RWPE2 (cell line): ENCODE measurements around the gene GGA3.

Source experiments
- ATAC-seq: fragments of 200-7000 bp; cut with Tn5 transposase; 3 replicates; pipeline ENCODE4 v1.9.1; 2021; ENCODE audit warnings: low read depth
- DNase-seq: peaks from one replicate; pipeline ENCODE4 v3.0.0-alpha.2; 2020; ENCODE audit warnings: low spot score
- H3K27ac ChIP-seq: fragments of 450-650 bp; 2 replicates; pipeline ENCODE4 v1.5.1; 2017; ENCODE audit warnings: mild to moderate bottlenecking; ENCODE audit not compliant: poor library complexity, severe bottlenecking
- H3K27me3 ChIP-seq: fragments of 250-450 bp; sonication (Bioruptor Pico); 2 replicates; pipeline ENCODE4 v1.5.1; 2021; ENCODE audit warnings: mild to moderate bottlenecking, moderate library complexity; ENCODE audit not compliant: insufficient read depth, poor library complexity, severe bottlenecking
- H3K36me3 ChIP-seq: fragments of 250-450 bp; sonication (Bioruptor Pico); 2 replicates; pipeline ENCODE4 v1.5.1; 2020; ENCODE audit warnings: low read depth, mild to moderate bottlenecking, moderate library complexity
- H3K4me1 ChIP-seq: fragments of 250-450 bp; sonication (Bioruptor Pico); 2 replicates; pipeline ENCODE4 v1.5.1; 2021; ENCODE audit warnings: mild to moderate bottlenecking, moderate library complexity; ENCODE audit not compliant: insufficient read depth, poor library complexity, severe bottlenecking
- H3K4me3 ChIP-seq: fragments of 250-450 bp; sonication (Bioruptor Pico); 2 replicates; pipeline ENCODE4 v1.5.1; 2021; ENCODE audit warnings: mild to moderate bottlenecking, moderate library complexity; ENCODE audit not compliant: severe bottlenecking
- H3K9me3 ChIP-seq: fragments of 250-450 bp; sonication (Bioruptor Pico); 2 replicates; pipeline ENCODE4 v1.5.1; 2021; ENCODE audit warnings: mild to moderate bottlenecking, moderate library complexity; ENCODE audit not compliant: severe bottlenecking
- CTCF ChIP-seq: fragments of 450-650 bp; IDR thresholded peaks from one replicate; pipeline ENCODE4 v1.5.1; 2017; ENCODE audit warnings: mild to moderate bottlenecking, moderate library complexity; ENCODE audit not compliant: poor library complexity, severe bottlenecking

GGA3 gene

DNA sequence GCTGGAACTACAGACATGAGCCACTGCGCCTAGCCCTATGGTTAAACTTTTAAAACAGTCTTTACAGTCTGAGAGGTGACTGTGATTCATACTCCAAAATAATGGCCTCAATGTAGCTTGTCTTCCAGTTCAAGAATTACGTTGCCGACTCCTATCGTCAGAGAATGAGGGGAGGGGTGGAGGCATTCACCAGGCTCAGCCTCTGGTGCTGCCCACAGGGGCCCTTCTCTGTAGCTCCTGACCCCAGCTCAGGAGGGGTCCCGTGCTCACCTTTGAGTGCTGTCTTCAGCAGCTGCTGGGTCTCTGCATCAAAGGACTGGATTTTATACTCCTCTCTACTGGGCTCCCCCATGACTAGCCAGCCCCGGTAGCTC lies 8.4 kb upstream of the GGA3 start:
- Histone ChIP-seq H3K36me3 (peaks cover 25% of the 10 kb centered on the region), H3K9me3 (no peaks in the 10 kb centered on the region), H3K27ac (peak overlapping the region; percentile 62), H3K27me3 (no peaks in the 10 kb centered on the region), H3K4me1 (peaks cover 3% of the 10 kb centered on the region), H3K4me3 (peak overlapping the region; percentile 96)
- DNase-seq (no peak), ATAC-seq (no peak; the same call in 2 of the 3 replicates)
- no peak for TF ChIP-seq CTCF

GRCh38 chr17:75267411-75268232 lies 6.2 kb upstream of the GGA3 start:
- Histone ChIP-seq H3K36me3 (peaks cover 36% of the 10 kb centered on the region), H3K27ac (no peak overlapping the region), H3K4me3 (no peak overlapping the region), H3K27me3 (no peaks in the 10 kb centered on the region), H3K4me1 (peaks cover 3% of the 10 kb centered on the region), H3K9me3 (no peaks in the 10 kb centered on the region)
- TF ChIP-seq CTCF: no peak
- ATAC-seq (no peak), DNase-seq (no peak)

GRCh38 chr17:75267153-75267410 lies 5.7 kb upstream of the GGA3 start:
- no peak for TF ChIP-seq CTCF
- ATAC-seq (no peak), DNase-seq (no peak)
- H3K27me3 ChIP-seq: no peaks in the 10 kb centered on the region
- peaks cover 36% of the 10 kb centered on the region for H3K36me3 ChIP-seq
- H3K9me3 ChIP-seq: no peaks in the 10 kb centered on the region
- no peak overlapping the region for H3K4me3 ChIP-seq
- no peak overlapping the region for H3K27ac ChIP-seq
- H3K4me1 ChIP-seq: peaks cover 3% of the 10 kb centered on the region

GRCh38 chr17:75266316-75267152 lies 5.1 kb upstream of the GGA3 start:
- TF ChIP-seq CTCF: no peak
- no peak for DNase-seq
- Histone ChIP-seq H3K4me1 (peaks cover 3% of the 10 kb centered on the region), H3K27ac (no peak overlapping the region), H3K27me3 (no peaks in the 10 kb centered on the region), H3K36me3 (peaks cover 36% of the 10 kb centered on the region), H3K9me3 (no peaks in the 10 kb centered on the region), H3K4me3 (no peak overlapping the region)
- ATAC-seq: no peak
